GM18868 (cell line): ENCODE results near the gene ZNF326.

Source experiments
- ATAC-seq: cut with Tn5 transposase; IDR thresholded peaks from one replicate; pipeline ENCODE4 v1.9.1; 2021; ENCODE audit warnings: mild to moderate bottlenecking, moderate library complexity; ENCODE audit not compliant: unreplicated experiment

Gene ZNF326

DNA sequence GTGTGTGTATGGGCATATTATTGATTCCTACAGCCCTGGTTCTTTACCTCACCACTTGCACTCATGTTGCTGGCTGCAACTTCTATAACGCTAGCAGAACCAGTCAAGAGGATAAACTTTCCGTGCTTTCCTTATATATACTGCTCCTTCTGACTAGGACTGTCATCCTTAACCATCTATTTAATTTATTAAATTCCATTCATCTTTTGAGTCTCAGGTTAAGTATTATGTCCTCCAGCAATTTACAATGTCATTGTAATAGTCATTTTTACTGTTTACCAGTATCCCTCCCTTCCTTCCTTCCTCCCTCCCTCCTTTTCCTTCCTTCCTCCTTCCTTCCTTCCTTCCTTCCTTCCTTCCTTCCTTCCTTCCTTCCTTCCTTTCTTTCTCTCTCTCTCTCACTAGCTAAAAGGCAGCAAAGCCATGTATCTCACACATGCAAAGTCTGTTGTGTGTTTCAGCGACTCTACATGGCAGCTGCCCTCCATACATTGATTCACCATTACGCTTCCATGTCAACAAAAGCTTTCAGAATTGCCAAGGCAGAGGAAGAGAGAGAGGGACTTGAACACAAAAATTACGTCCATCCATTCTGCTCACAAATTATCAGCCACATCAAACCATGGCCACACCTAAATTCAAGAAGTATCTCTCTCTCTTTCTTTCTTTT is 73.8 kb downstream of the ZNF326 start:
- ATAC-seq = no peak

DNA sequence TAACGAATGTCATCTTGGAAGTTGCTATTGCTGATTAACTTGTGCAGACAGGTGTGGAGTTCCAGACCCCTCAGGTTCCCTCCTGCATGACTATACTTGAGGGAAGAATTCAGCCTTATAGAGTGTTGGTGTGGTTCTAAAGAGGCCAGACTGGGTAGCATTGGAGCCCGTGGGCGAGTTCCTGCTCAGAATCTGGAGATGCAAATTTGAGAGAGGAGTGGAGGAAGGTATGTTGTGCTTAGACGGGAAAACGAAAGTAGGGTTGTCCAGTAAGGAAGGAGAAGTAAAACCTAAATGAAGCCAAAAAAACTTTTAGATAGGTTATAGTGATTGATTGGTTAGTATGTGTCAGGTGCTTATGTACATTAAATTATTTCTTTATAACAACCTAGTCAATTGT is 79.2 kb downstream of the ZNF326 start:
- ATAC-seq = no peak

DNA sequence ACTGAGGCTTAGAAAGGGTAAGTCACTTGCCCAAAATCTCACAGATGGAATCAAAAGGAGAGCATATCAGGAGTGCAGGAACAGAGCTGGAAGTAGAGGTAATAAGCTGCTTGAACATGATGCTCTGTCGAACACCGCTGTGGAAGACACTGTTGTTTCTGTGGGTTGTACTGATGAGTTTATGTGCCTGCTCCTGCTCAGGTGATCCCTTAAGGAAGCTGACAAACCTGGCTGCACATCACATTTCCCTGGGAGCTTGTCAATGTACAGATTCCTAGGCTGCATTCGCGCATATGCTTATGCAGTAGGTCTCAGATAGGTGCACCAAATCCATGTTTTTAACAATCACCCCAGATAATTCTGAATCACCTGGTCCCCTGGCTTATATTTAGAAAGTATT is 79.7 kb downstream of the ZNF326 start:
- no peak for ATAC-seq

DNA sequence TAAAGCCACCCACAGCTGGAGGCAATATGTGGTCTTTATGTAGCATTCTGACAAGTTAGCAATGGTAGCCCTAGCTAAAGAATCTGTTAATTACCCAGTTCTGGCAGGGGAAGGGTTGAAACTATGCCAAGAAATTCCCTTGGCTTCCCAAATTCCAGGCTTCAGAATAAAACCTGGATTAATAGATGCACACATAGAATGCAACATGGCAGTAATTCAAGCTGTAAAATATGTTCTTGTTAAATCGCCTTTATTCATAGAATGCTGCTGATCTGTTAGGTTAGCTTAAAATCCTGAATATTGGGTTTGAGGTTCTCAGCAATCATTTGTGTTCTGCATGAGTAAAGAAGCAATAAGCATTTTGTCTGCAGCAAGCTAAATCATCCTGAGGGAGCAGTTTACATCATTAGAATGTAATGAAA is 80.1 kb downstream of the ZNF326 start:
- no peak for ATAC-seq

DNA sequence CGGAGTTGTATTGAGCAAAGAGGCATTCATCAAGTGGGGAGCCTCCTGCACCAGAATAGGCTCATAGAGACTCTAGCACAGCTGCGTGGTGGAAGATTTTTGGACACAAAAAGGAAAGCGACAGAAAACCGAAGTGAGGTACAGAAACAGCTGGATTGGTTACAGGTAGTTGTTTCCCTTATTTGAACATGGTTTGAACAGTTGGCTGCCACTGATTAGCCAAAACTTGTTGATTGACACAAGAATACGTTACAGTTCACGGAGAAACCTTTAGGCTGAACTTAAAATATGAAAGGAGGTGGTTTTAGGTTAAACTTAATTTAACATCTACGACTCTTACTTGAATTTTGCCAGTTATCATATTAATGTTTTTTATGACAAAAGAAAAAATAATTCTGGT is 89.1 kb downstream of the ZNF326 start:
- ATAC-seq = no peak
